Measurements from ENCODE around the gene GINS1. TPM values are rescaled to one million over a fixed set of nuclear protein-coding genes. Genes with fewer than 3 reads are reported as not detected.
"Not testable (repeated sequence)": the region's sequence is repeated elsewhere in the genome, so short reads cannot be mapped to it uniquely, and the experiment has no call there.

GINS1 gene
- total RNA-seq, 1 donor from 2014 or later, result 0.46 TPM

- DNase-seq (peak; percentile 57), ATAC-seq (ENCODE audit: poor library complexity) (peak; percentile 86)
- intact Hi-C loops (cut with DNase I), result no loop called here
These were observed 24.6 kb upstream of the GINS1 start for GRCh38 chr20:25382704-25383370.

- intact Hi-C loops (cut with DNase I), result no loop called here
- DNase-seq (no peak), ATAC-seq (ENCODE audit: poor library complexity) (no peak)
These were observed 18.0 kb upstream of the GINS1 start for GRCh38 chr20:25389401-25389857.

- intact Hi-C loops (cut with DNase I), result no loop called here
- DNase-seq, result peak; percentile 56
- peak; percentile 35 for ATAC-seq (ENCODE audit: poor library complexity)
These were observed 17.5 kb upstream of the GINS1 start for GRCh38 chr20:25389858-25390537.

GRCh38 chr20:25390538-25391528 lies 16.6 kb upstream of the GINS1 start, which contains the start of gene ABHD12:
ABHD12 (minus strand) TSS chr20:25390835; CDS start chr20:25390703, 132 bp downstream.
- intact Hi-C loops (cut with DNase I), result no loop called here
- DNase-seq, result peak; percentile 98
- peak; percentile 99 for ATAC-seq (ENCODE audit: poor library complexity)

- ATAC-seq (ENCODE audit: poor library complexity), result no peak
- intact Hi-C loops (cut with DNase I), result no loop called here
These were observed 13.2 kb upstream of the GINS1 start for GRCh38 chr20:25394276-25394675.

GRCh38 chr20:25394996-25395395 lies 12.5 kb upstream of the GINS1 start:
- no peak for ATAC-seq (ENCODE audit: poor library complexity)
- intact Hi-C loops (cut with DNase I), result loop anchor here (5.0 kb wide), 3 partner anchors 98 to 333 kb away; no protein-coding TSS in a partner anchor

More at GRCh38 chr20:25394276-25394675, 13.2 kb upstream of the GINS1 start:
- DNase-seq, result no peak

GRCh38 chr20:25397096-25397495 lies 10.4 kb upstream of the GINS1 start:
- no peak for ATAC-seq (ENCODE audit: poor library complexity)
- intact Hi-C loops (cut with DNase I), result loop anchor here (5.0 kb wide), 3 partner anchors 100 to 335 kb away; no protein-coding TSS in a partner anchor

More at GRCh38 chr20:25394996-25395395, 12.5 kb upstream of the GINS1 start:
- no peak for DNase-seq

GRCh38 chr20:25397821-25398220 lies 9.7 kb upstream of the GINS1 start:
- intact Hi-C loops (cut with DNase I), result loop anchor here (5.0 kb wide), 3 partner anchors 101 to 336 kb away; no protein-coding TSS in a partner anchor
- no peak for ATAC-seq (ENCODE audit: poor library complexity)
- no peak for DNase-seq

More at GRCh38 chr20:25397096-25397495, 10.4 kb upstream of the GINS1 start:
- no peak for DNase-seq

- intact Hi-C loops (cut with DNase I), result loop anchor here (5.0 kb wide), 3 partner anchors 101 to 336 kb away; no protein-coding TSS in a partner anchor
- DNase-seq, result no peak
- ATAC-seq (ENCODE audit: poor library complexity), result peak; percentile 27
These were observed 9.0 kb upstream of the GINS1 start for GRCh38 chr20:25398376-25399036.

- intact Hi-C loops (cut with DNase I), result loop anchor here (5.0 kb wide), 3 partner anchors 102 to 337 kb away; no protein-coding TSS in a partner anchor
- peak; percentile 90 for ATAC-seq (ENCODE audit: poor library complexity)
- no peak for DNase-seq
These were observed 8.4 kb upstream of the GINS1 start for GRCh38 chr20:25399037-25399430.

GRCh38 chr20:25400291-25400732 lies 7.2 kb upstream of the GINS1 start:
- ATAC-seq (ENCODE audit: poor library complexity); intact Hi-C loops (cut with DNase I); DNase-seq: not testable (repeated sequence)

- intact Hi-C loops (cut with DNase I), result no loop called here
- no peak for ATAC-seq (ENCODE audit: poor library complexity)
- no peak for DNase-seq
These were observed 4.9 kb upstream of the GINS1 start for GRCh38 chr20:25402583-25402982.

GRCh38 chr20:25408170-25408547 lies 686 bp downstream of the GINS1 start:
- DNase-seq (no peak), ATAC-seq (ENCODE audit: poor library complexity) (no peak)
- intact Hi-C loops (cut with DNase I), result no loop called here

GRCh38 chr20:25408890-25409289 lies 1.4 kb downstream of the GINS1 start:
- DNase-seq, result no peak
- intact Hi-C loops (cut with DNase I), result no loop called here
- no peak for ATAC-seq (ENCODE audit: poor library complexity)

- intact Hi-C loops (cut with DNase I), result no loop called here
- ATAC-seq (ENCODE audit: poor library complexity), result no peak
- DNase-seq, result no peak
These were observed 11.3 kb downstream of the GINS1 start for GRCh38 chr20:25418776-25419175.

- ATAC-seq (ENCODE audit: poor library complexity) (no peak), DNase-seq (no peak)
- intact Hi-C loops (cut with DNase I), result no loop called here
These were observed 13.6 kb downstream of the GINS1 start for GRCh38 chr20:25421102-25421501.

GRCh38 chr20:25422032-25422431 lies 14.6 kb downstream of the GINS1 start:
- ATAC-seq (ENCODE audit: poor library complexity), result no peak
- intact Hi-C loops (cut with DNase I), result no loop called here
- DNase-seq, result no peak

- intact Hi-C loops (cut with DNase I), result no loop called here
- ATAC-seq (ENCODE audit: poor library complexity), result no peak
- no peak for DNase-seq
These were observed 17.1 kb downstream of the GINS1 start for GRCh38 chr20:25424536-25424935.
